Activated T-cell treated with anti-CD3 and anti-CD28 coated beads for 1 hour (primary cell): ENCODE data around the gene PTPN6.
"Not testable (repeated sequence)": the region's sequence is repeated elsewhere in the genome, so short reads cannot be mapped to it uniquely, and the experiment has no call there.

Source experiments
- DNase-seq: peaks from one replicate; pipeline ENCODE4 v3.0.0-alpha.2; 2020; ENCODE audit warnings: low read depth

The PTPN6 gene

GRCh38 chr12:6950811-6951540, at the start of gene PTPN6:
PTPN6 (plus strand) TSS chr12:6951356; CDS start chr12:6951513, 157 bp downstream.
- no peak for DNase-seq

- DNase-seq: no peak
These were observed 48.7 kb upstream of the PTPN6 start for GRCh38 chr12:6902448-6902847.

- DNase-seq: no peak
These were observed 47.4 kb upstream of the PTPN6 start for GRCh38 chr12:6903722-6904121.

GRCh38 chr12:6904280-6905276, 46.6 kb upstream of the PTPN6 start, which contains the start of gene LRRC23:
LRRC23 (plus strand) TSS chr12:6904822; CDS start chr12:6905634, 812 bp downstream.
- peak; percentile 95 for DNase-seq

GRCh38 chr12:6905414-6906040, 45.6 kb upstream of the PTPN6 start:
- no peak for DNase-seq

GRCh38 chr12:6908141-6908540, 43.0 kb upstream of the PTPN6 start:
- not testable (repeated sequence) for DNase-seq

GRCh38 chr12:6909421-6910145, 41.6 kb upstream of the PTPN6 start:
- no peak for DNase-seq

- DNase-seq: no peak
These were observed 38.8 kb upstream of the PTPN6 start for GRCh38 chr12:6912164-6912935.

- peak; percentile 76 for DNase-seq
These were observed 36.8 kb upstream of the PTPN6 start, which contains the start of gene ENO2 for GRCh38 chr12:6914246-6914946. ENO2 (plus strand) TSS chr12:6914580; CDS start chr12:6915833, 1,253 bp downstream.

- DNase-seq: no peak
These were observed 36.0 kb upstream of the PTPN6 start for GRCh38 chr12:6914947-6915788.

GRCh38 chr12:6915789-6916285, 35.3 kb upstream of the PTPN6 start:
- no peak for DNase-seq

- no peak for DNase-seq
These were observed 34.5 kb upstream of the PTPN6 start for GRCh38 chr12:6916426-6917200.

GRCh38 chr12:6917491-6918231, 33.5 kb upstream of the PTPN6 start:
- no peak for DNase-seq

- DNase-seq: no peak
These were observed 31.6 kb upstream of the PTPN6 start for GRCh38 chr12:6919588-6919987.

- no peak for DNase-seq
These were observed 29.6 kb upstream of the PTPN6 start for GRCh38 chr12:6921539-6921938.

- no peak for DNase-seq
These were observed 28.9 kb upstream of the PTPN6 start for GRCh38 chr12:6921996-6922946.
